HG03342 (cell line): ENCODE data around the gene PARVG.
"Not testable (repeated sequence)": the region's sequence is repeated elsewhere in the genome, so short reads cannot be mapped to it uniquely, and the experiment has no call there.

Experiments
- ATAC-seq: cut with Tn5 transposase; IDR thresholded peaks from one replicate; pipeline ENCODE4 v1.9.1; 2021; ENCODE audit warnings: mild to moderate bottlenecking, moderate library complexity; ENCODE audit not compliant: unreplicated experiment

PARVG gene

DNA sequence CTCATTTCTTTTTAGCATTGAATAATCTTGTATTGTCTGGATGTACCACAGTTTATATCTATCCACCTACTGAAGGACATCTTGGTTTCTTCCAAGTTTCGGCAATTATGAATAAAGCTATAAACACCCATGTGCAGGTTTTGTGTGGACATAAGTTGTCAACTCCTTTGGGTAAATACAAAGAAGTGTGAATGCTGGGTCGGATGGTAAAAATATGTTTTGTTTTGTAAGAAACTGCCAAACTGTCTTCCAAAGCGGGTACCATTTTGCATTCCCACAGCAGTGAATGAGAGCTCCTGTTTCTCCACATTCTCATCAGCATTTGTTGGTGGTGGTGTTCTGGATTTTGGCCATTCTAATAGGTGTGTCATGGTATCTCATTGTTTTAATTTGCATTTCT, 60.4 kb downstream of the PARVG start:
- ATAC-seq = not testable (repeated sequence)

DNA sequence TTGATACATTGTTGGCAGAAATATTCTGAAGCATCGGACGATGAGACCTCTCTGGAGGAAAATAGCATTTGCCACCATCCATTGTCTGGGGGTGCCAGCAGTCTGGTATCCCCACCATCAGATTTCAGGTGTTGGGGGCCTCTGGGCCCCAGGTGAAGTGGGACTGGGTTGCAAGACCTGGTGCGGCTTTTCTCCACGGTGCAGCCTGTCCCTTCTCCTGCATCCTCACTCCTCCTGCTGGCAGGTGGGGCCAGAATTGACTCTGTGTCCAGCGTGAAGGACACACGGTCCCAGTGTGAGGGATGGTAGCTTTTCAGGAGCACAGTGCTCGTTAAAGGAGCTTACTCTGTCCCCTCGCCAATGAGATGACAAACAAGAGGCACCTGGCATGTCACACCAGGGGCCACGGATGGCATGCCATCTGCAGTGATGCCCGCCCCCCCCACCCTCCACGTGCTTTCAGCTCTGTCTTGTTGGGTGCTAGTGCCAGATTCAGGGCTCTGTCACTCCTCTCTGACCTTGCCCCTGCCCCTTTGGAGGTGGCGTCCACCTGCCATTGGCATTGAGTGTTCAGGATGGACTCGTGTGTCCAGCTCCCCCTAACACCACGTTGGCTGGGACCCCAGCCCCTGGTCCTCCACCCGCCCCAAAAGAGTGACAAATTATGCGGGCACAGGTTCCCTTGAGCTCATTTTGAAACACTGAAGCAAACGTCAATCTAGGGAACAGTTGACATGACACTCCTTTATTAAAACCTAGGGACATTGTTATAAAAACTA, 62.4 kb downstream of the PARVG start:
- no peak for ATAC-seq

DNA sequence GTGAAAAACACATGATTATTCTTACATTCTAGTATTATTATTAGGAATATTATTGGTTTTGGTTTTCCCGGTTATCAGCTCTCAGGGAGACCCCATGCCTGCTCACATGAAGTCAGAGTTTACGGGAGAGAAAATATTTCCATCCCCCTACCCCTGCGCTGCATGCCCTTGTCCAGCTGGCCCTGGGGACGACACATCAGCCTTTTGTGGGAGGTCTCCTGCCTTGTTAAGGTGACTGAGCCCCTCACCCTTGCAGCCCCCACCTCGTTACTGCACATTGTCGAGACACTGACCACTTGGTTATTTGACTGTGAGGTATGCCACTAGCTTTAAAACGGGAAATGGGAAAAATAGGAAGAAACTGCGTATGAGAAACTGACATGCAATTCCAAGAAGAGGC, 63.0 kb downstream of the PARVG start:
- ATAC-seq = no peak

DNA sequence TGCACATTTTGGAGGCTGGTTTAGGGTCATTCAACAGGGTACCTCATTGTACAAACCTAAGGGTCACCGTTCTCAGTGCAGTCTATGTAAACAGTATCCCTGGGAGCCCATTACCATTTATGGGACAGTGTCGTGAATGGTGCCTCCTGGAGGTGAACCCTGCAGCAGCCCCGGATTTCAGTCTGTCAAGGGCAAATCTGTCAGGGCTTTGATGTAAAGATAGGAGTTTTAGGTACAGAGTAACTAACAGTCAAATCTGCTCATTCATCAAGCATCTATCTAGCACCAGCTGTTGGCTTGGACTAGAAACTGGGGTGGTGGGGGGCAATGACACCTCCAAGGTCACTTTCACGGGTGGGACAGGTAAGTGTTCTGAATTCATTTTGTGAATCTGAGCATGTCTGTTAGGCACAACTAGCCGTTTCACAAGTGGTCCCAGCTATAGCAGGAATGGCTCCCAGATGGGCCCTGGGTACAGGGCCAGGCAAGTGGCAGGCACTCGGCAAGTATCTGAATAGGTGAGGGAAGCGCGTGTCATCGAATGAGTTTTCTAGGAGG, 63.6 kb downstream of the PARVG start:
- ATAC-seq = no peak

DNA sequence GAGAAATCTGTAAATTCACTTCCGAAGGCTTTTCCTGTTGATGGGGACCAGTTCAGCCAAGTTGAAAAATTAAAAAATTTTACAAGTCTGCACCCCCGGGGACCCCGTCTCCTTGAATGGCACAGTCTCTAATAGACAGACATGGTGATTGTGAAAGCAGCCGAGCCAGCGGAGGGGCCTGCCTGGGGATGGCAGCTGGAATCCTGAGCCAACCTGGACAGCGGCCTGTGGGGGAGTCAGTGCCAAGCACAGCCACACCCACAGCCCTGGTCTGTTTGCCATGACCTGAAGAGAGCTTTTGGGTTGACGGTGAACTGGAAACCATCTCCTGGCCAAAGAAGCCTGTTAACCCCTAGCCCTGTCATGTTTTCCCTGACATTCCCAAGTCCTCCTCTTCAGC, 64.7 kb downstream of the PARVG start:
- ATAC-seq = no peak

DNA sequence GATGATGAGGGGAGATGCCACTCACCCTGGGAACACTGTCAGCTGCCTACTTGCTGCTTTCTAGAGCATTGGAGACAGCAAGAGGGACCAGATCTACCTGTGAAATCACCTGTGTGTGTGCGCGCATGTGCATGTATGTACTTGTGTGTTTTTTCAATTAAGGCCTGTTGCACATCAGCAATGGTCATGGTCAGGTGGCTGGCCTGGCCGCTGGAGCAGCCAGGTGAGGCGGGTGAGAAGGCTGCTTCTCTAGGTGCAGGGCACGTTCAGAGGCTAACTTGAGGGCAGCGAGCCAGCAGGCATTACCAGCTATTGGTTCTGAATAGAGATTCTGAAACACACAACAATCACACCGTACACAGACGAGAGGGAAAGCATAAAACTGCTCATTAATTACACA, 65.1 kb downstream of the PARVG start:
- no peak for ATAC-seq

DNA sequence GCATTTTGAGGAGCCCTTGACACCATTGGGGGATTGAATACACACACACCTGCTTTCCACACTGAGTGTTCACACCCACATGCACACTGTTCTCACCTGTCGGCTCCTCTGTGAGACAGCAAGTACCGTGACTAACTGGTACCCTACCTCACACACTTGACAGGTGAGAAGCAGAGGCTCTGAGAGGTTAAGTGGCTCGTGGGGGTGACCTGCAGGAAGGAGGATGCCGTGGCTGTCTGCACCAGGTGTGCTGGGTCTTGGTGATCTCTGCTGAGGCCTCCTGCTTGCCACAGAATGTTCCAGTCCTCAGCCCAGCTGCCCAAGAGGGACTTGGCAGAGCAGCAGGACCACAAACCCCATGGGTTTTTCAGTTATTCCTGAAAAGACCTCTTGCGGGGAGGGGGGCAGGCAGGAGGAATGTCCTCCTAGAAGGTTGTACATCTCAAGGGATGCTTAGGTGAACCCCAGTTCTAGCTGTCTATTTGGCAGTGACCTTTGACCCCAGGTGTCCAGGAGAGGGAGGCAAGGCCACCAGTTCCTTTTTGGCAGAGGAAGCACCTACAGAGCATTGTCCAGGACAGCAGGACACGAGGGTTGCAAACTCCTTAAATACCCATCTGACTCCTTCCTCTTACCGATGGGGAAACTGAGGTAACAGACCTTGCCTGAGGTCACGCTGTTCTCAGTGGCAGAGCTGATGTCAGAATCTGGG, 66.0 kb downstream of the PARVG start:
- no peak for ATAC-seq

DNA sequence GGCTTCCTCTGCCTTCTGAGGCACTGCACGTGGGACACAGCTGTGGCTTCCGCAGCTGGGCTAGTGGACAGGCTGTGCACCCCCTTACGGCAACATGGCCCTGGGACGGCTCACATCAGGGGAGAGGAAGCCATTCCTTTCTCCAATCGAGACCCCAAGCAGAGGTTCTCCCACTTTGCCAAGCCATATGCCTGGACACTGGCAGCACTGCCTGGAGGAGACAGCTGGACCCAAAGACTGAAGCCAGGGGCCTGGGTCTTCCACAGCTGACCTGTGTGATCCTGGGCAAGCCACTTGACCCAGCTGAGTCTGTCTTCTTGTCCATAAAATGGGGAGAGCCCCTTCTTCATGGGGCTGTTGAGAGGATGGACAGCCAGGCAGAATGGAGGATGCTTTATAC, 66.6 kb downstream of the PARVG start:
- ATAC-seq = no peak

DNA sequence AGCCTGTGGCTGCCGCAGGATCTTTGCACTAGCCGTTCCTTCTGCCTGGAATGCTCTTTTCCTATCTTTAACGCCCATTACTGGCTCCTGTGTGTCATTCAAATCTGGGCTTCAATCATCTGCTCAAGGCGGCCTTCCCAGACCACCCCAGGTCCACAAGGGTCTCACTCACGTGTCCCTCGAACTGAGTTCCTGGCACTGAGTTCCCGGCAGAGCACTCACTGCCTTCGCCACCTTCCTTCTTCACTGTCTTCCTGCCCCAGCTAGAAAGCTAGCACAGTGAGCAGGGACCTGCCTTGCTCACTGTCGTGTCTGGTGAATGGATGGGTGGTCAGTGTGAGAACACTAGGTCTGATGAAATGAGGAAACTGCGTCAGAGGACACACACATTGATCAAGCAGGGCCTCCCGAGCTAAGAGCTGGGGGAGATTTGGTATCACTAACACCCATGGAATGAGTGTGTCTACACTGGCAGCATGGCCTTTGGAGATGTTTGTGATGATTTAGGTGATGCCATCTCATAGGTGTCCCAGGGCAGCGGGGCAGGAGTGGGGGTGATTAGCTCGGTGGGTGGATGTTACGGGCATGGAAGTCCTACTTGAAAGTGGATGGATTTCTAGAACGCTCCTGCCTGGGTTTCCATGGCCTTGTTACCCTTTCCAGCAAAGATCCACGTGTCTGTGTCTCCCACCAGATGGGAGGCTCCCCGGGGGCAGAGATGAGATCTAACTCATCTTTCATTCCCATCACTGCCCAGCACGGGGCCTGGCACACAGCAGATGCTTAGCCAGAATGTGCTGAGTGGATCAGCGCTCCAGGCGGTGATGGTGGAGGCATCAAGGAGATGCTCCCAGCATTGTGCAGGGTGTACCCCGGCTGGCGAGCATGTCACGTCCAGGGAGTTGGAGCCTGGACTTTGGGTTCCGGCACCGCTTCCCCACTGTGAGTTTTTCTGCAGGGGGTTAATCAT, 67.5 kb downstream of the PARVG start:
- no peak for ATAC-seq

DNA sequence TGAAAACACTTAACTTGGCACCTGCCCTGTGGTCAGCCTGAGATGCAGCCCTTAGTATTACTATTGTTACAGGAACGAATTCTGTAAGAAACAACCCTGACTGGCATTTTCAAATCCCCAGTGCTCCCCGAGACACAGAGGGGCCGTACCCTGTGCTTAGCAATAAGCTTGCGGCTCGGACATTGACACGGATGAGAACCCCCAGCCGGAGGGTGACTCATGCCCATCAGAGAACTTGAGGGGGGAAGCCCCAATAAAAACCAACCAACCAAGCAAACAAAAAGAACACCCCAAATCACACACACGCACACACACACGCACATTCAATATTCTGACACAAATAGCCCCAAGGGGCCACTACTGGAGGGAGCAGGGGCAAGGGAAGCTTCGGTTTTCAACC, 68.2 kb downstream of the PARVG start:
- no peak for ATAC-seq

DNA sequence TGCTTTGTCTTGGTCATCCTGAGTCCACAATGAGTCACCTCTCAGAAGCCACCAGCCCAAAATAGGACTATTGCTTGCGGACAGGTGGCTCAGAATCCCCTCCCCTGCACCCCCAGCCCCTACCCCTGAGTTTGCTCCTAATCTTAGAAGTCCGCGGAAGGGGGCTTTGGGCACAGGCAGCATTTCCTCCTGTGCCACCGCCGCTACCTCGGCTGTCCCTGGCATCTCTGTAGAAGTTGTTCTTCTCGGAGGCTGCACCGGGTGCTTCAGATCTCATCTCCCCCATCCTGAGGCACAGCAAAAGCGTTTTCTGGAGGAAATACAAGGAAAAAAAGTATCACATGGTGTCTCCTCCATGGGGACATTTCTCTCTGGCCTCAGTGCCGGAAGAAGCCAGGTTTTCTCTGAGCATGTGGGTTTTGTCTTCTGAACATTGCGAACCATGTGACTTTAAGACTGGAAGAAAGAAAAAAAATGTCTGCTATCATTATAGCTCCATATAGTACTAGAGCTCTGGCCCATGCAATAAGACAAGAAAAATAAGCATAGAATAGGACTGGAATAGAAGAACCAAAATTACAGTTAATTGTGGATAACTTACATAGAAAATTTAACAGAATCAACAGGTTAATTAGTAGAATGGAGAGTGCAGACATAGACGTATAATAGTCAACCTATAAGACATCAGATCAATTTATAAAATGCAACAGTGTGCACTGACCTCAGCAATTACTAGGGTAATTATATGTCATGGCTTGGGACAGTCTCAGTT, 68.8 kb downstream of the PARVG start:
- ATAC-seq = no peak

DNA sequence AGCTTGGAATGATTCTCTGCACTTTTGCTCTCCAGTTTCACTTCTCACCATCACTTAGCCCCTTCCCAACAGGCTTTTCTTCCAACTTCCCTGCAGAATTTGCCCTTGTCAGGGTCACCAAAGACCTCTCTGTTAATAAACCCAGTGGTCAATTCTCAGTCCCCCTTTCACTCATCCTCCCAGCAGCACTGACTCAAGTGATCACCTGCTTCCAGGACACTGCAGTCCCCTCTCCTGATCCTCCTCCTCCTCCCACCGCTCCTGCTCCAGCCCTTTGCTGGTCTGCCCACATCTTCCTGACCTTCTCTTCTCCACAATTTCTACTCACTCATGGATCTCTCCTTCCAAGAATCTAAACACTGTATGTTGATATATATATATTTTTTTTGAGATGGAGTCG, 74.1 kb downstream of the PARVG start:
- ATAC-seq = no peak

DNA sequence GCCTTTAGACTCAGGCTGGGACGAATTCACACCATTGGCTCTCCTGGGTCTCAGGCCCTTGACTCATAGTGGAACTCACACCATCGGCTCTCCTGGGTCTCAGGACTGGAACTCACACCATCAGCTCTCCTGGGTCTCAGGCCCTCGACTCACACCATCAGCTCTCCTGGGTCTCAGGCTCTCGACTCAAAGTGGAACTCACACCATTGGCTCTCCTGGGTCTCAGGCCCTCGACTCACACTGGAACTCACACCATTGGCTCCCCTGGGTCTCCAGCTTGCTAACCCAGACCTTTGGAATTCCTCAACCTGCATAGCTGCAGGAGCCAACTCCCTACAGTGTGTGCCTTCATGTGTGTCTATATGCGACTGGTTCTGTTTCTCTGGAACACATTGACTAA, 75.4 kb downstream of the PARVG start:
- ATAC-seq = no peak

DNA sequence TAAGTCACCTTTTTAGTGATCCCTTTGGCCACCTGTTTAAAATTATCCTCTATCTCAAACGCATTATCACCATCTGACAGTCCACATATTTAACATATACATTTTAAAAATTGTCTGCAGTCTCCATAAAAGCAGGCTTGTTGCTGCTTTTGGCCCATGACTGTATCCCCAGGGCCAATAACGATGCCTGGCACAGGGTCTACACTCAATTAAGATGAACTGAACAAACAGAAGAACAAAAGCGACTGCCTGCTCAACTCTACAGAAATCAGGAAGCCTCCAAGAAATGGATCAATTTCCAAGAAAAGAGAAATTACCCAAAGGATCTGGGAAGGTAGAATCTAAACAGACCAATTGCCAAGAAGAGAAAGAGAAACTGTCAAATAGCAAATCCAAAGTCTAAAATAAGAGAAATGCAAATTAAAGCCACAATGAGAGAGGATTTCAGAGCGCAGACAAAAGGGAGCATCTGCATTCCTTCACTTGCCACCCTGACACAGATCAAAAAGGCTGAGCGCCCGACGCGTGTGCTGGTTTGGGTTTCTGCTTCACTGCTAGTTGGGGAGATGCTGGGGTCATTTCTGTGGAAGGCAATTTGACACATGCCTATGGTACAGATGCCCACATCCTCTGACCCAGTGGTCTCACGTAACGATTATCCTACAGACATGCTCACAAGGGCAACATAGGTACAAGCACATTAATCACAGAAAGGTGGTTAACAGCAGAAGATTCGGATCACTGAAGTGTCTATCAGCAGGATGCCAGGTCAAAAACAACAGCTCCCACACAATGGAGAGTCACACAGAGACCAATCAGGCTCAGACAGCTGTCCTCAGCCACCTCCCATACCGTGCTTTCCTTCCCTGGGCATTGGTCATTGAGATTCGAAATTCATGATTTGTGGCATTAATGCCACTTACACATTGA, 76.1 kb downstream of the PARVG start:
- ATAC-seq = no peak
